Measurements from ENCODE around the gene SFR1. TPM values are rescaled to one million over a fixed set of nuclear protein-coding genes. Genes with fewer than 3 reads are reported as not detected.

The SFR1 gene
- total and polyA plus RNA-seq, 12 donors, result 3.1 to 12.2 (median 5.7) TPM

- H3K4me3 ChIP-seq, result no peak overlapping the region
- WGBS, 4 donors, result 79 to 93% (median 85%) methylated on average over 5 of the region's 5 CpGs
- intact Hi-C loops (cut with DNase I), result no loop called here
- peaks cover 0 to 4% of the 10 kb centered on the region in 2 donors for H3K4me1 ChIP-seq (replicated peaks in 1 of 2)
- H3K27ac ChIP-seq, result no peak overlapping the region
- TF ChIP-seq POLR2A (IDR thresholded peaks at IDR 0.05), result no peak
- no peak for TF ChIP-seq CTCF (IDR thresholded peaks at IDR 0.05)
- H3K9me3 ChIP-seq (replicated peaks in 1 of 3), result no peaks in the 10 kb centered on the region
- no peaks in the 10 kb centered on the region for H3K36me3 ChIP-seq (replicated peaks in 1 of 2)
- no peak for DNase-seq
- no peaks in the 10 kb centered on the region for H3K27me3 ChIP-seq
Observed at GRCh38 chr10:104081998-104082397, 40.0 kb upstream of the SFR1 start.

- Histone ChIP-seq H3K27ac (no peak overlapping the region), H3K27me3 (no peaks in the 10 kb centered on the region), H3K36me3 (replicated peaks in 1 of 2) (no peaks in the 10 kb centered on the region), H3K4me3 (no peak overlapping the region), H3K4me1 (replicated peaks in 1 of 2) (no peaks in the 10 kb centered on the region), H3K9me3 (replicated peaks in 1 of 3) (no peaks in the 10 kb centered on the region)
- WGBS, 4 donors, result 76 to 84% (median 81%) methylated on average over 5 of the region's 5 CpGs
- intact Hi-C loops (cut with DNase I), result no loop called here
- TF ChIP-seq CTCF (IDR thresholded peaks at IDR 0.05) (no peak), POLR2A (IDR thresholded peaks at IDR 0.05) (no peak)
- DNase-seq, result no peak
Observed at GRCh38 chr10:104084482-104085142, 37.4 kb upstream of the SFR1 start.

GRCh38 chr10:104085801-104086400 lies 36.1 kb upstream of the SFR1 start, which contains the start of gene COL17A1:
Gene COL17A1 (minus strand): TSS chr10:104085880. CDS start chr10:104080673, 5,207 bp downstream.
- no peaks in the 10 kb centered on the region for H3K27me3 ChIP-seq
- DNase-seq, result no peak
- intact Hi-C loops (cut with DNase I), result no loop called here
- H3K9me3 ChIP-seq (replicated peaks in 1 of 3), result no peaks in the 10 kb centered on the region
- TF ChIP-seq POLR2A (IDR thresholded peaks at IDR 0.05), result no peak
- TF ChIP-seq CTCF (IDR thresholded peaks at IDR 0.05), result no peak
- H3K4me1 ChIP-seq (replicated peaks in 1 of 2), result no peaks in the 10 kb centered on the region
- no peak within 1 kb of the TSS for H3K4me3 ChIP-seq
- no peaks in the 10 kb centered on the region for H3K36me3 ChIP-seq (replicated peaks in 1 of 2)
- H3K27ac ChIP-seq, result no peak within 1 kb of the TSS
- WGBS, 4 donors, result 85 to 92% (median 89%) methylated on average over 3 of the region's 3 CpGs

- DNase-seq, result no peak
- H3K9me3 ChIP-seq (replicated peaks in 1 of 3), result no peaks in the 10 kb centered on the region
- no peaks in the 10 kb centered on the region for H3K27me3 ChIP-seq
- H3K27ac ChIP-seq, result no peak overlapping the region
- no peaks in the 10 kb centered on the region for H3K4me1 ChIP-seq (replicated peaks in 1 of 2)
- no peak for TF ChIP-seq POLR2A (IDR thresholded peaks at IDR 0.05)
- no peak for TF ChIP-seq CTCF (IDR thresholded peaks at IDR 0.05)
- 84 to 92% (median 88%) methylated on average over 5 of the region's 5 CpGs for WGBS, 4 donors
- H3K36me3 ChIP-seq (replicated peaks in 1 of 2), result no peaks in the 10 kb centered on the region
- no peak overlapping the region for H3K4me3 ChIP-seq
- intact Hi-C loops (cut with DNase I), result no loop called here
Observed at GRCh38 chr10:104088239-104088638, 33.7 kb upstream of the SFR1 start.
